HG03469 (cell line): ENCODE results near the gene NADSYN1.

Source experiments
- ATAC-seq: cut with Tn5 transposase; IDR thresholded peaks from one replicate; pipeline ENCODE4 v1.9.1; 2021; ENCODE audit warnings: mild to moderate bottlenecking, moderate library complexity, moderate number of reproducible peaks; ENCODE audit not compliant: unreplicated experiment

NADSYN1 gene

GRCh38 chr11:71542879-71543777, 90.1 kb downstream of the NADSYN1 start:
- no peak for ATAC-seq

DNA sequence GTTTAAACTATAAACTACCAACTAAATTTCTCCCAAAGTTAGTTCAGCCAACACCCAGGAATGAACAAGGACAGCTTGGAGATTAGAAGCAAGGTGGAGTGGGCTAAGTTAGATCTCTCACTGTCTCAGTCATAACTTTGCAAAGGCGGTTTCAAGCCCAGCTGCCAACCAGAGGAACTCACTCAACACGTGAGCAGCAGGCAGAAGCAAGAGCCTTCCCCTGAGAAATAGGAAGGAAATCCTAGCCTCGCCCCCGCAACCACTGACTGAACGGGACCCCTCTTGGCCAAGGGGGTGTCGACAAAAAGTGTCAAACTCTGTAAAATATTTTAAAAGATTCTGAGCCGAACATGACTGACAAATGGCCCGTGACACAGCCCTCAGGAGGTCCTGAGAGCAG, 90.9 kb downstream of the NADSYN1 start:
- no peak for ATAC-seq

- no peak for ATAC-seq
Measured at GRCh38 chr11:71544525-71545214, 91.7 kb downstream of the NADSYN1 start.

DNA sequence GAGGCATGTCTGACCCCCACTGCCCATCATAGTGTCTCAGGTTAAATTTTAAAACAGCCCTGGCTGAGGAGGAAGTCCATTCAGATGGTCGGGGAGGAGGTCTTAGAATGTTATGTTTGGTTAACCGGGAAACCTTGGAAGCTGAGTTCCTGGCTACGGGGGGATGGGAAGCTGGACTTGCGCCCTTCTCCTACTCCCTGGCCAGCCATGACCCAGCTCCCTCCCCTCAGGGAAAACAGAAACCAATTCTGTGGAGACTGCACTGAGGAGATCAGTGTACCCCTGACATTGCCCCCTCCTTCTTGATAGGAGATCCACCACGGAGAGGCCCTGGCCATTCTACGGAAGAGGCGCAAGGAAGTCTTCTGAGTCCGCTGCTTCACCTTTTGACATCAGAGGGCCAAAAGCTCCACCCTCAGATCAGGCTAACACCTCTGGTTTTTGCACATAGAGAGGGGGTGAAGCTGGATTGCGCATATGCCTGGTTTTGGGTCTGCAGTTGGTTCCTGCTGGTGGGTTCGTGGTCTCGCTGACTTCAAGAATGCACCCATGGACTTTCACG, 92.5 kb downstream of the NADSYN1 start:
- no peak for ATAC-seq

DNA sequence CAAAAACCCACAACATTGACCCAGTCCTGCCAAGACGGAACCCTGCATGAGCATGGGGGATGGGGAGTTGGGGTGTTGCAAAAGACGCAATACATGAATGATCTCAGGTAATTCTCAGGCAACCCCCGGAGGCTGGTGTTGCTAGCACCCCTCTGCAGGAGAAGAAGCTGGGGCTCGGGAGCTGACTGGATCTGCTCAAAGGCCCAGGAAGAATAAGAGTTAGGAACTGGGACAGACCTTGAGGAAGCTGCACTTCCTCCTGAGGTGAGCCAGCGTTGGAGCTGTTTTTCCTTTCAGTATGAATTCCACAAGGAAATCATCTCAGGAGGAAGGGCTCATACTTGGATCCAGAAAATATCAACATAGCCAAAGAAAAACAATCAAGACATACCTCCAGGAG, 95.1 kb downstream of the NADSYN1 start, which contains the start of gene KRTAP5-9:
TSS of gene KRTAP5-9 (plus strand) at position 301 of the 400 bp plus-strand sequence. CDS start 238 bp downstream, outside the sequence.
- ATAC-seq = no peak

DNA sequence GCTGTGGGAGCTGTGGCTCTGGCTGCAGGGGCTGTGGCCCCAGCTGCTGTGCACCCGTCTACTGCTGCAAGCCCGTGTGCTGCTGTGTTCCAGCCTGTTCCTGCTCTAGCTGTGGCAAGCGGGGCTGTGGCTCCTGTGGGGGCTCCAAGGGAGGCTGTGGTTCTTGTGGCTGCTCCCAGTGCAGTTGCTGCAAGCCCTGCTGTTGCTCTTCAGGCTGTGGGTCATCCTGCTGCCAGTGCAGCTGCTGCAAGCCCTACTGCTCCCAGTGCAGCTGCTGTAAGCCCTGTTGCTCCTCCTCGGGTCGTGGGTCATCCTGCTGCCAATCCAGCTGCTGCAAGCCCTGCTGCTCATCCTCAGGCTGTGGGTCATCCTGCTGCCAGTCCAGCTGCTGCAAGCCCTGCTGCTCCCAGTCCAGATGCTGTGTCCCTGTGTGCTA, 95.7 kb downstream of the NADSYN1 start:
- ATAC-seq = no peak
